ELF-1 (cell line): ENCODE measurements around the gene LRRK2.

Source experiments
- DNase-seq: peaks from one replicate; pipeline ENCODE4 v3.0.0-alpha.2; 2016; ENCODE audit warnings: low read depth, low spot score

The LRRK2 gene

DNA sequence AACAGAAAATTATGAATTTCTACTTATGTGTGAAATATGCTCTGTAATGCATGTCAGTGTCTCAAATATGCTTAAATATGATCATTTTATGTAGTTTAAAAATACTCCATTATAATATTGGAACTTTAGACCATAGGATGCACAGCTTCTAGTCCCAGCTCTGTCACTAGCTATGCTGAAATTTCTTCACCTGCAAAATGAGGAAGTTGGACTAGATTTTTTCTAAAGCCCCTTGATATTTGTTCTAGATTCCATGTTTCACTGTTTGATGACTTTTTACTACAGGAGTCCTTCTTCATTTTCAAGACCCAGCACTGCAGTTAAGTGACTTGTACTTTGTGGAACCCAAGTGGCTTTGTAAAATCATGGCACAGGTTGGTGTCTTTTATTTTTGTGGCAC is 90.1 kb downstream of the LRRK2 start:
- DNase-seq = no peak

DNA sequence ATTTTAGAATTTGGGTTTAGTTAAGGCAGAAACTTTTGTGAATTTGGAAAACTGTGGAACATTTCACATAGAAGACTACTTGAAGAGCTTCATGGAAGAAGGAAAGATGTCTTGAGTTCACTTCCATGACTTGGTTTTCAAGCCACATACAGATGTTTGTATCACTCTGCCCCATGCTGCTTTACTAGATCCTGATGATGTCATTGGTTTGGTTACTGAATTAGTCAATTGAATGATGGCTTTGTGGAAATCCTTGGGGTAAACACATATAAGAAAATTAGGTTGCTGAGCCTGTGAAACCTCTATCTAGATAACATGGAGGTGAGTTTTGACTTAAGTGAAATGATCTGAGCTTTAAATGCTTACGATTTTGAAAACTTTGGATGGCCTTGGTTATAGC is 90.6 kb downstream of the LRRK2 start:
- DNase-seq = no peak

DNA sequence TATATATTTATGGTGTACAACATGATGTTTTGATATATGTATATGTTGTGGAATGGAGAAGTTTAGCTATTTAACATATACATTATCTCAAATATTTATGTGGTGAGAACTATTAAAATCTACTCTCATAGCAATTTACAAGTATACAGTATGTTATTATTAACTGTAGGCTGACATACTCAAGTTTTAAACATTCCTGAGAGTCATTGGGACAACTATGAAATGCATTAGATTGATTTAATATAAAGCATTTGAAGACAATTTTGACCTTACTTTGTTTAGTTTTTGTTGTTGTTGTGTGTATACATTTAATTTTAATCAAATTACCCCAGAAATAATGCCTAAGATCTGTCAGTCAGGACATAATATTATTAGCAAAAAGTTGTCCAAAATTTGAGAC is 99.5 kb downstream of the LRRK2 start:
- no peak for DNase-seq

DNA sequence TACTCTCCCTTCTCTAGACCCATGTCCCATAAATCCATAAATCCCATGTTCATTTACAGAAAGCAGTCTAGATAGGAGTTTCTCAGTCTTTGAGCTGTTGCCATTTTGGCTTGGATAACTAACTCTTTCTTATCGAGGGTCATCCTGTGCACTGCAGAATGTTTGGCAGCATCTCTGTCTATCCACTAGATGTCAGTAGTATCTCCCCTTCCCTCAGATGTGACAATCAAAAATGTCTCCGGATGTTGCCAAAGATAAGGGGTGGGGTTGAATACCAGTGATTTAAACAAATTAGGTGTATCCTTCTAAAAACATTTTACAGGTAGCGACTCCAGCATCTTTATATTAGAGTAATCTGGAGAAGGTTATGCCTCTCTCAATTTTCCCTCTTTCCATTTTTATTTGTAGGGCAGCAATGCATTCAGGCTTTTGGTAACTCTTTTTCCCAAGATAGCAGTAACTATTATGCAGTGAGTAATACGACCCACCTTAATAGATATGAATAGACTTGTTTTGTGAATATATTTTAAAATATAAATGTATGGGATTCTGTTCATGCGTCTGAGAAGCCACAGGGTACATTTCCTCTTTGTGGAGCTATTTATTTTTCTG is 100.7 kb downstream of the LRRK2 start:
- DNase-seq = peak; percentile 18

DNA sequence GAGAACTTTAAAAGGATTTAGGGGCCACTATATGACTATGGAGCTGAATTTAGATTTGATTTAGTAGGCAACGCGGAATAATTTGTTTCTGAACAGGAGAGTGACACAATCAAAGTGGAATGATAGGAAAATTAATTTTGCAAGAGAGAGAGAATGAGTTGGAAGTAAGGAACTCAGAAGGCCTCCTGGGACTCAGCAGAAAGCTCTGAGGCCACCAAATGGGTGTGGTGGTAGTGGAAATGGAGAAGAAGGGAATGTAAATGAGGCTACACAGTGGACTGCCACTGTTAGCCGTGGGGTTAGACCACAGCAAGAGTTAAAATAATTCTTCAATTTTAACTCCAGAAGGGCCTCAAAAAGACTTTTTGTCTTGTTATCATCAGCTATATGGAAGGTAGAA is 102.7 kb downstream of the LRRK2 start:
- no peak for DNase-seq

DNA sequence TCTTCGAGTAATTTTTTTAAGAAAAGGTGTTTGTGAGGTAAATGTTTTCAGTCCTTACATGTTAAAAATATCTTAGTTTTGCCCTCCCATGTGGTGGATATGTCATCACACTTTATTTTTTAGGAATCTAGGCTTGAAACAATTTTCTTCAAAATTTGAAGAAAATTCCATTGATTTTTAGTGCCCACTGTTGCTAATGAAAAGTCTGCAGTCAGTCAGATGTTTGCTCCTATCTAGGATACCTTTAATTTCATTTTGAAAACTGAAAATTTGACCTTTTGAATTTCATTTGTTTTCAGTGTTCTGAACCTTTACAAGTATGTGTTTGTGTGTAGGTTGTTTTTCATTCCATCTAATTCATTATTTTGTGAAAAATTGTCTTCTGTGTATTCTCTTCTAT is 105.4 kb downstream of the LRRK2 start:
- DNase-seq = no peak

DNA sequence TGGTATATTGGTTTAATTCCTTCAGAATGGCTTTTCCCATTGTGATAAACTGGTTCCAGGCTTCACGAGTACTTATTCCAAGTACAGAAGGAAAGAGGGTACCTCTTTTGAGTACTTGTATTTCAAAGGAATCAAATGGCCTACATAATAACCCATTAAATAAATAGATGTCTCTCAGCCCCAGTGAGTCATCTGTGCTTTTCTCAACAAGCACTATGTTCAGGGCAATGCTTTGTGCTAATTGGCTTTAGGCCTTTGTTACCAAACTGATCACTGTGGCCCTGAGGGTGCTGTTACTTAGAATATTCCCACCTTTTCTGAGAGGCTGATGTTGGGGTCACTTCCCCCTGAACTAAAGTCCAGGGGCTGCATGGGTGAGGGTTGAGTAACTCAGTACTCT is 107.1 kb downstream of the LRRK2 start:
- no peak for DNase-seq

DNA sequence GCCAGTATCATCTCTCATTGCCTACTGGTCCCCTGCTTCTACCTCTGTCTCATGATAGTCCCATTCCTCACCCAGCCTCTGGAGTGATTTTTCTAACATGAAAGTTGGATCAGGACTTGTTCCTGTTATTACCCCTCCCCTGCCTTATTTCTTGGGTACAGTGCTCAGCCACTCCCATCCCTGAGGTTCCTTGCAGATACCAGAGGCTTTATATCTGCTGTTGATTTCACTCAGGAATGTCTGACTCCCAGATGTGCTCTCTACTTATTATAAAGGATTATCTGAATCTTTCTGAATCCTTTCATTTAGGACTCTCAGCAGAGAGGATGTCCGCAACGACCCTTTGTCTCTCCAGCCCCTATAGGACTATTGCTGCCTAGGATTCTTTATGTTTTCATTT is 111.2 kb downstream of the LRRK2 start:
- no peak for DNase-seq

DNA sequence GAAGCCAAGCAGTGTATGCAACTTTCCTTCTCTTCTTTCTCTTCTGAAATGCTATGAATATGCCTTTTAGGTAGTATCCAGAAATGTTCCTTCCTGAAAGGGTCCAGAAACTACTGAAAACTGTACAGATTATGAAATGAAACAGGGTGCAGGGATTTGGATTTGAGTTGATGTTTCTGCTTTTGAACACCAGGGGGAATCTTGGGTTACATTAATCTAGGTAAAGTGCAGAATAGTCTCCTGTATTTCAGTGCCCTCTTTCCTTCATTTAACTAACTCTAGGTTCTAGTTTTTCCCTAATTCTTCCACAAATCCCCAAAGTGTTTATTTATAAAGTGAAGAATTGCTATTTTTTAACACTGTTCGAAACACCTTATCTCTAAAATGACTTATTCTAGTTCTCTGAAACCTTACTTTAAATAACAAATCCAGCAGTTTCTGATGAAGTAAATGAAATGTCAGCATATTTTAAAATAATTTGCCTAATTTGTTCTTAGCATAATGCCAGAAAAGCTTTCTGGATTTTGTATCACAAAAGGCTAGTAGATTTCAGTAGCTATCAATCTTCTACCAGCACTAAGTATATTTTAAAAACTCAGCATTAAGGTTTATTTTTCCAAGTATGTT is 111.9 kb downstream of the LRRK2 start:
- DNase-seq = no peak

DNA sequence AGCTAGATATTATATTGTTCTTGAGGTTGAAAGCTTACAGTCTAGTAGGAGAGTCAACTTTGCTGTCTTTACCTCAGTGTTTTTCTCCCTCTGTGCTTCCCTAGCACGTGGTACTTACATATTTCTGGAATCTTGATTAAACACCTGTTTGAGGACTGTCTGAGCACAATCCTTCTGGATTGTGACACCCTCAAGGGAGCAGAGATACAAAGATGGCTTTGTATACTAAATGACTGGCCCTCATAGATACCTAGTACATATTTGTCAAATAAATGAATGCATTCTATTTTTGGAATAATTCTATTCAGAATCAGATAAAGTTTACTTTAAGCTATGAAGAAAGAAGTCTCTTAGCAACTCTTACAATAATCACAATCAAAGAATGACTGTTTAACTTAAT is 113.3 kb downstream of the LRRK2 start:
- DNase-seq = no peak

DNA sequence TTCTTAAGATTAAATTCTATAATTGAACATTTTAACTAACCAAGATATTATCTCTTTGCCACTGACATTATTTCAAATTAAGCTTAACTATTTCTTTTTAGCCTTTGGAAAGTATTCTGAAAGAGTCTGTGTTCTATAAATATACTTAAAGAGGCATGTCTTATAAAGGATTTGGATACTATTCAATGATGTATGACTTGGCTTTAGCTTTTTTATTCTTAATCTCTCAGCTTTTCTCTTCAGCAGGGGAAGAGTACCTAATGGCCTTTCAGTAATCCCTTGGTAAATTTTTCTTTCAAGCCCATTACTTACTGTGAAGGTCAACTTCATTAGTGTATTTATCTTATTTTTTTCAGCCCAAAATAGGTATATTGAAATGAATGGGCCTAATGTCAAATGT is 113.8 kb downstream of the LRRK2 start:
- DNase-seq = no peak

DNA sequence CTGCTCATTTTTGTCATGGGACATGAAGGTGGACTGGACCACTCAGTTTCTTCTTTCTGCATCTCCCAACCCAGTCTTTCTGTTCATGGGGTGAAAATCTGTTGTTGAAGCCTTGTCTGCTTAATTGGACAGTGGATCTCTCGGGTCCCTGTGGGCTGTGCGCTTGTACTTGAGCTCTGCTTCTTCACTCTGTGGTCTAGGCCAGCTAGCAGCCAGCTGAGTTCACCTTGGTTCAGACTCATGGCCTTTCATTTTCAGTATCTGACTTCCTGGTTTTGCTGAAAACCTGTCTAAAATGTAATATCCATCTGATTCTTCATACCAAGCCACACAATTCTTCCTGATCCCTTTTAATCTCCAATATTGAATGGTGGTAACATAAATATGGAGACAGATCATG is 117.2 kb downstream of the LRRK2 start:
- no peak for DNase-seq

DNA sequence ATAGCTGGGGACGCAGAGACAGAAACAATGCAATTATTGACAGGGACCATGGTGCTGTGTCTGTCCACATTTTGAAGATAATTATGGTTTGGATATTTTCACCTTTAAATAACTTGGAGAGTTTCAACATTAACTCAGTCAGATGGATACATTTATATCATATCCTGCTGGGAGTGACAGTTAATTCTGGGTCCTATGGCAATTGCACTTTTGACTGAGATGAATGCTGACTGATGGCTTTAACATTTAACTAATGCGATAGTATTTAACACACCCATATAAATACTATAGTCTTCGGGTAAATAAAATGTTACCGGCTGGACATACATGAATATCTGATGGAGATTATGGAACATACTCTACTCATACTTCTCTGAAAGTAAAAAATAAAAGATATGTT is 118.3 kb downstream of the LRRK2 start:
- DNase-seq = no peak

DNA sequence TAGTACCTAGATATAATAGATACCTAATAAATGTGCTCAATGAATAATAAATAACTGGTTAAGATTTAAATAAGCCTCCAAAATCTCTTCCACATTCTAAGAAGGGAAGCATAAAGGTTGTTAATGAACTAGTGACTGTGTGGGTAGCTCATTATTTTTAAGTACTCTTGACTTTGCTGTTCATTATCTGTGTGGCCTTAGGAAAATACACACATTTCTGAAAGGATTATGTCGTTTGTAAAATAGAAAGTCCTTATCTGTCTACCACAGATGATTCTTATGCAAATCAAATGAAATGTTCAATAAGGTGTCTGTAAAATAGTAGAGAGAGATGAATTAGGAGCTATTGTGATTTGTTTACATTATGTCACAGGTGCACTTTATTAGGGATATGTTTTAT is 119.5 kb downstream of the LRRK2 start:
- no peak for DNase-seq

DNA sequence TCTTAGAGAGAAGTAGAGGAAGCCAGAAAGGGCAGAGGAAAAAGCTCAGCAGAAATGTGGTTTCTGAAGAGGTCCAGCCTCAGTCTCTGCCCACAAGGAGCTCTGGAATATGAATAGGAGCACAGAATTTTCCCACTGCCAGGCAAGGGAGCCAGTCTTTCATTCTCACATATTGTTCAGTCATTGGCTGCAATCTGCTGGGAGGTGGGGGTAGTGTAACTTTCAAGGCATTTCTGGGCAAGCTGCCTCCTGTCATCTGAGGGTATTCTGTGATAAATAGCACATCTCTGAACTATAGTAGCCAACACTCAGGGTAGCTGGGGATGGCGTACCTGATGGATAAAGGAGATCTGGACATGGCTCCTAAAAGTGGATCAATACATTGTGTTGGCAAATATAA is 127.2 kb downstream of the LRRK2 start:
- no peak for DNase-seq

DNA sequence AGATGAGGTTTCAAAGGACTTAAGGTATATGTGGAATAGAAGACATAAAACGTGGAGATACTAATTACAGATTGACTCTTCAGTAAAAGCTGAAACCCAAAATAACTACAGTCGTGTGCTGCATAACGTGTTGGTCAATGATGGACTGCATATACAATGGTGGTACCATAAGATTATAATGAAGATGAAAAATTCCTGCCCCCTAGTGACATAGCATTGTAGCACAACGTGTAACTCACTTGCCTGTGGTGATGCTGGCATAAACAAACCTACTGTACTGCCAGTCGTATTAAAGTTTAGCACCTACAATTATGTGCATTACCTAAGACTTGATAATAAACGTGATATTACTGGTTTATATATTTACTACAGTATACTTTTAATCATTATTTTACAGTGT is 150.3 kb downstream of the LRRK2 start:
- DNase-seq = no peak

DNA sequence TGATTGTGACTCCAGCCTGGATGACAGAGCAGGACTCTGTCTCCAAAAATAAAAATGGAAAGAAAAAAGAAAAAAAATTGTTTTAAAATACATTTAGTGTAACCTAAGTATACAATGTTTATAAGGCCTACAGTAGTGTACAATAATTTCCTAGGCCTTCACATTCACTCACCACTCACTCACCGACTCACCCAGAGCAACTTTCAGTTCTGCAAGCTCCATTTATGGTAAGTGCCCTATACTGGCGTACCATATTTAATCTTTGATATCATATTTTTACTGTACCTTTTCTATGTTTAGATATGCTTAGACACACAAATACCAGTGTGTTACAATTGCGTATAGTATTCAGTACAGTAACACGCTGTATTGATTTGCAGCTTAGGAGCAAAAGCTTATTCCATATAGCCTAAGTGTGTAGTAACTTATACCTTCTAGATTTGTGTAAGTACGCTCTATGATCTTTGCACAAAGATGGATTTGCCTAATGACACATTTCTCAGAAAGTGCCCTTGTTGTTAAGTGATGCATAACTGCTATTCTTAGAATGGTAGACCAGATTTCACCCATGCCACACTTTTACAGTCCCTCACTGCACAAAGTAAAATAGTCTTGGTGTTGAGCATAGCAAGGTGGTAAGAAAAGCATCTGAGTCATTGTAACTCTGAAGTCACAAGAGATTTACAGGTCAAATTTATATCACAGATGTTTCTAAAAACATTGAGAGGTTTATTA is 151.9 kb downstream of the LRRK2 start:
- no peak for DNase-seq

DNA sequence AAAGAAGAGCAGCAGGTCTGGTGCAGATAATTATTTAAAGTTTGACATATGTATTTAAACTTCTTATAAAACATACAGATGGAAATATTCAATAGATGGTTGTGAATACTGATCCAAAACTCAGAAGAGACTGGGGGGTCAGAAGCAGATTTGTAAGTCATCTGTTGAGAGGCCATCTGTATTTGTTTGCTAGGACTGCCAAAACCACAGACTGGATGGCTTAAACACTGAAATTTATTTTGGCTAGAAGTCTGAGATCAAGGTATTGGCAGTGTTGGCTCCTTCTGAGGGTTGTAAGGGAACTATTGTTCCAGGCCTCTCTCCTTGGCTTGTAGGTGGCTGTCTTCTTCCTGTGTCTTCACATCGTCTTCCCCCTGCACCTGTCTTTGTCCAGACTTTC is 153.9 kb downstream of the LRRK2 start:
- no peak for DNase-seq

DNA sequence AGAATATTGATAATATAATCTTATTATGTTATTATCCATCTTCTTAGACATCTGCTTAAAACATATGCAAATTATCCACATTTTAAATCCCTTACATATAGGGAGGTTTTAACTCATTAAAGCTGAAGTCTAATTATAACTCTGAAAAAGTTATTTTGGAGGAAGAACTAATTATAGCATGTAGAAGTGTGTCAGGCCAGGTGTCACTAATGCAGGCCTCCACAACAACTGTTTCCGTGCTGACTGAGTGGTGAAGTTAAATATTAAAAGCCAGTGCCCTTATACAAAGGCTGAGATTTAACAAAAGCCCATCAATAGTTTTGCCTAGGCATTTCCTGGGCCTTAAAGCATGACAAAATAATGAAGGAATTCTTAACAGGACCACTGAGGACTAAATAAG is 157.4 kb downstream of the LRRK2 start:
- no peak for DNase-seq

DNA sequence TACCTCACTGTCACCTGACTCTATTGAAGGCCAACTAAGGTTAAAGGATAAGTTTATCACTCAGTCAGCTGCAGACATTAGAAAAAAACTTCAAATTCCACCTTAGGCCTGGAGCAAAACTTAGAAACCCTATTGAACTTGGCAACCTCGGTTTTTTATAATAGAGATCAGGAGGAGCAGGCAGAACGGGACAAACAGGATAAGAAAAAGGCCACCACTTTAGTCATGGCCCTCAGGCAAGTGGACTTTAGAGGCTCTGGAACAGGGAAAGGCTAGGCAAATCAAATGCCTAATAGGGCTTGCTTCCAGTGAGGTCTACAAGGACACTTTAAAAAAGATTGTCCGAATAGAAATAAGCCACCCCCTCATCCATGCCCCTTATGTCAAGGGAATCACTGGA is 162.5 kb downstream of the LRRK2 start:
- DNase-seq = peak; percentile 23

DNA sequence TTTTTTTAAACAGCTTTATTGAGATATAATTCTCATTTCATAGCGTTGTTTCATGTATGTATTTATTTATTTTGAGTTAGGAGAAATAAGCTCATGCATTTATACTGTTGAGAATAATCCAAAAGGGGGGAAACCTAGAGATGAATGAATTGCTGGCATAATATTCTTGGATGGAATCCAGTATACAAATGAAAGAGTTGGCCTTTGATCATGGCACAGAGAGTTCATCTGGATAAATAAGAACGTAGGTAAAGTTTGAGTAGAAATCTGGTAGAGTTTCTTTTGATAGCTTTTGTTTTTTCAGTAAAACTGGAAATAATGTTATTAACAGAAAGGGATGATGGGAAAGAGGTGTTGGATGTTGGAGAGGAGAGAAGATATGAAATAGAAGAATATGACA is 166.2 kb downstream of the LRRK2 start:
- DNase-seq = no peak

DNA sequence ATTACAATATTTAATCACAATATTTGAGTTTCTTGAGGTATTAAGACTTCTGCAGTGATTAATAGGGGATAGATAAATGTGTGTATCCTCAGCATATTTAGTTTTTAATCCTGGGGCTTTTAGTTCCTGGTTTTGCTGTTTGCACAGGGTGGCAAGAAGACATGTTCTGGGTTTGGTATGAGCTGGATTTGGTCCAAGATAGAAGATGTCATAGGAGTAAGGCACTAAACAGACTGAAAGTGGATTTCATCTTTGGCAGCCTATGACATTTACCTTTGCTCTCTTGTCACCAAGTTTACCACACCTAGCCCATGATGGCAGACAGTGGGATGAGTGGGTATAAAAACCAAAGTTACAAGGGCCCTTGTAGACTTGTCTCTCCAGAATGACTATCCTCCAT is 168.2 kb downstream of the LRRK2 start:
- DNase-seq = no peak

DNA sequence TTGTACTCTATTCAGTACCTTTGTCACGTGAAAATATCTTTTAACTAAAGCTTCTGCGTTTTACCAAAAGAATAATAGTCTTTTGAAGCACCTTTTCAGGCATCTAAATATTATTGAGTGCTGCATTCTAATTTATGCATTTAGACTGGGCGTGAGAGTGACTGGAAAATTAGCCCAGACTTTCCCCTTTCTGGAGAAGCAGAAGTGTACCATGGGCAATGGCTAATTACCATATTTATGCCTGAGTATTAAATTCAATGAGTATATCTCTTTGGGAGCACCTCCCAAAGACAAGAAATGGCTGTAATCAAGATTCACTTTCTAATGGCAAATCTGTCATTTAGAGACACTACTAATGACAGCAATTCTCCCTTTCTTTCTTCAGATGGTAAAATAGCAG is 174.9 kb downstream of the LRRK2 start:
- DNase-seq = no peak
